Colonic mucosa (tissue), 4 donors: Measurements from ENCODE around the gene JAZF1. TPM values are rescaled to one million over a fixed set of nuclear protein-coding genes. Genes with fewer than 3 reads are reported as not detected.

Experiments
- DNase-seq: peaks from one replicate; pipeline ENCODE4 v3.0.0-alpha.2; 2020
- H3K27ac ChIP-seq: fragments of 200-600 bp; one replicate; pipeline ENCODE4 v1.8.0; 2021
- H3K27me3 ChIP-seq: fragments of 200-600 bp; one replicate; pipeline ENCODE4 v1.8.0; 2021
- H3K36me3 ChIP-seq: fragments of 200-600 bp; one replicate; pipeline ENCODE4 v1.8.0; 2021
- H3K4me1 ChIP-seq: fragments of 200-600 bp; one replicate; pipeline ENCODE4 v1.8.0; 2021; ENCODE audit warnings: mild to moderate bottlenecking
- H3K4me3 ChIP-seq: fragments of 200-600 bp; one replicate; pipeline ENCODE4 v1.8.0; 2021
- H3K9ac ChIP-seq, 2 donors: one replicate each; pipeline ENCODE4 v1.7.0; 2013; ENCODE audit warnings: control low read depth in 2 of 2, low read depth in 2 of 2, low read length in 2 of 2
- H3K9me3 ChIP-seq: fragments of 200-600 bp; one replicate; pipeline ENCODE4 v1.8.0; 2021
- intact Hi-C: fragments of 100-400 bp; cut with DNase I; formaldehyde crosslinking; loops from one replicate; pipeline ENCODE4 v1.14.1; 2022
- total RNA-seq, 2 donors: library from RNA; stranded (reverse); fragmentation: NEBNext Ultra II Directional in 1 of 2; extraction: Animal tissue kit (Norgen Biotek cat#: 25700) in 1 of 2; gene quantifications; one replicate each; pipeline ENCODE4 v1.2.1, GENCODE V29; 2021
- TF ChIP-seq, protein P1 (sequence below): fragments of 200-600 bp; IDR thresholded peaks from one replicate; pipeline ENCODE4 v1.8.0; 2022; ENCODE audit warnings: antibody characterized with exemption, mild to moderate bottlenecking
- donor health status: healthy.
- donor health status: DM: no; HTN: no; CAD: no.
- donor health status: DM: no; HTN: no; CAD: no.

The JAZF1 gene
- total RNA-seq, 2 donors from 2014 or later: 1.8 to 10.1 TPM

- TF ChIP-seq, protein P1, sequence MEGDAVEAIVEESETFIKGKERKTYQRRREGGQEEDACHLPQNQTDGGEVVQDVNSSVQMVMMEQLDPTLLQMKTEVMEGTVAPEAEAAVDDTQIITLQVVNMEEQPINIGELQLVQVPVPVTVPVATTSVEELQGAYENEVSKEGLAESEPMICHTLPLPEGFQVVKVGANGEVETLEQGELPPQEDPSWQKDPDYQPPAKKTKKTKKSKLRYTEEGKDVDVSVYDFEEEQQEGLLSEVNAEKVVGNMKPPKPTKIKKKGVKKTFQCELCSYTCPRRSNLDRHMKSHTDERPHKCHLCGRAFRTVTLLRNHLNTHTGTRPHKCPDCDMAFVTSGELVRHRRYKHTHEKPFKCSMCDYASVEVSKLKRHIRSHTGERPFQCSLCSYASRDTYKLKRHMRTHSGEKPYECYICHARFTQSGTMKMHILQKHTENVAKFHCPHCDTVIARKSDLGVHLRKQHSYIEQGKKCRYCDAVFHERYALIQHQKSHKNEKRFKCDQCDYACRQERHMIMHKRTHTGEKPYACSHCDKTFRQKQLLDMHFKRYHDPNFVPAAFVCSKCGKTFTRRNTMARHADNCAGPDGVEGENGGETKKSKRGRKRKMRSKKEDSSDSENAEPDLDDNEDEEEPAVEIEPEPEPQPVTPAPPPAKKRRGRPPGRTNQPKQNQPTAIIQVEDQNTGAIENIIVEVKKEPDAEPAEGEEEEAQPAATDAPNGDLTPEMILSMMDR: no peak
- Histone ChIP-seq H3K9me3 (no peaks in the 10 kb centered on the region), H3K4me1 (no peaks in the 10 kb centered on the region), H3K4me3 (no peak overlapping the region), H3K27me3 (no peaks in the 10 kb centered on the region), H3K27ac (no peak overlapping the region), H3K9ac (no peak overlapping the region), H3K36me3 (no peaks in the 10 kb centered on the region)
- intact Hi-C loops: no loop called here
- DNase-seq: no peak
These were observed 20.0 kb downstream of the JAZF1 start for GRCh38 chr7:28160551-28160991.

DNA sequence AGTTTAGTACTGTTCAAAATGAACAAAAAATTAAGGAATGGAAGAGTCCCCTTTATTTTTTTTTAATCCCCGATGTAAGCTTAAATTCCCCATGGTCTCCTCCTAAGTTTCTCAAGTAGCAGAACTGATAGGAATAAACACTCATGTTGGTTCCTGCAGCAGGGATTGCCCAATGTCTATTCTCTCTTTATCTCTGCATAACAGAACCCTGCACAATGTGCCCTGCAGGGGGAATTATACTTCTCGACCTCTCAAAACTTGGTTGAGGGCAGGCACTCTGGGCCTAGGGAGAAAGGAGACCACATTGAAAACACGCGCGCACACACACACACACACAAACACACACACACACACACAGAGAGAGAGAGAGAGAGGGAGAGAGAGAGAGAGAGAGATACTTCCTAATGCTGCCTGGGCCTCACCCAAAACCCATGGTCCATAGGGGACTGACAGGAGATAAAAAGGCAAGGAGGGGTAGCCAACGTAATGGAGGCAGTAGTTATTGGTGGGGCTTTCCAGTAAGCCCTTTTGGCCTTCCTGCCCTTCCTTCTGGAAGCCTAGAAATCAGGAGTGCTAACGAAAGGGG is 22.7 kb downstream of the JAZF1 start:
- no peaks in the 10 kb centered on the region for H3K4me1 ChIP-seq
- H3K9ac ChIP-seq: no peak overlapping the region
- H3K9me3 ChIP-seq: no peaks in the 10 kb centered on the region
- intact Hi-C loops: no loop called here
- H3K27me3 ChIP-seq: no peaks in the 10 kb centered on the region
- no peaks in the 10 kb centered on the region for H3K36me3 ChIP-seq
- TF ChIP-seq, protein P1: no peak
- H3K4me3 ChIP-seq: no peak overlapping the region
- no peak overlapping the region for H3K27ac ChIP-seq
- DNase-seq: no peak

DNA sequence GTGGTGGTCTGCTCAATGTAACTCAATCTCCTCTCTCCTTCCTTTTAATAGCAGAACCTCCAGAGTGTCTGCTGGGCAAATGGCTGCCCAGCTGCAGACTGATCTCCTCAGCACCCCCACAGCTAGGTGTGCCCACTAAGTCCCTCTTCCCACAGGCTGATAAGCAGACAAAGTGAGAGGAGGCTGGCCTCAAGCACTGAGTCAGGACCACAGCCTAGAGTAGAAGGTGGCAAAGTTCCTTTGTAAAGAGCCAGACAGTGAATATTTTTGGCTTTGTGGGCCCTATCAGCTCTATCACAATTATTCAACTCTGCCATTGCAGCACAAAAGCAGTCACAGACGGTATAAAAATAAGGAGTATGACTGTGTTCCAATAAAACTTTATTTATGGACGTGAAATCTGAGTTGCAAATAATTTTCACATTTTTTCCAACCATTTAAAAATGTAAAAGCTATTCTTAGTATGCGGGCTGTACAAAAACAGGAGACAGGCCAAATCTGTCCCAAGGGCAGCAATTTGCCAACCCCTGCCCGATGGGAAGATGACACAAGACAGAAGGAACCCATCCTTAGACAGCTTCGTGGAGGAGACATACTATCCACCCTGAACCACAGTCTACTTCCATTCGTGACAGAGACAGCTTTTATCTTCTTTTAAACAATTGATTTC is 23.4 kb downstream of the JAZF1 start:
- Histone ChIP-seq H3K36me3 (no peaks in the 10 kb centered on the region), H3K27me3 (no peaks in the 10 kb centered on the region), H3K4me3 (no peak overlapping the region), H3K27ac (no peak overlapping the region), H3K4me1 (no peaks in the 10 kb centered on the region), H3K9ac (no peak overlapping the region), H3K9me3 (no peaks in the 10 kb centered on the region)
- TF ChIP-seq, protein P1: no peak
- intact Hi-C loops: no loop called here
- DNase-seq: no peak

- Histone ChIP-seq H3K4me3 (no peak overlapping the region), H3K36me3 (no peaks in the 10 kb centered on the region), H3K27ac (no peak overlapping the region), H3K27me3 (no peaks in the 10 kb centered on the region), H3K9ac (no peak overlapping the region), H3K4me1 (no peaks in the 10 kb centered on the region), H3K9me3 (no peaks in the 10 kb centered on the region)
- TF ChIP-seq, protein P1: no peak
- intact Hi-C loops: no loop called here
- no peak for DNase-seq
These were observed 24.2 kb downstream of the JAZF1 start for GRCh38 chr7:28156401-28156800.

DNA sequence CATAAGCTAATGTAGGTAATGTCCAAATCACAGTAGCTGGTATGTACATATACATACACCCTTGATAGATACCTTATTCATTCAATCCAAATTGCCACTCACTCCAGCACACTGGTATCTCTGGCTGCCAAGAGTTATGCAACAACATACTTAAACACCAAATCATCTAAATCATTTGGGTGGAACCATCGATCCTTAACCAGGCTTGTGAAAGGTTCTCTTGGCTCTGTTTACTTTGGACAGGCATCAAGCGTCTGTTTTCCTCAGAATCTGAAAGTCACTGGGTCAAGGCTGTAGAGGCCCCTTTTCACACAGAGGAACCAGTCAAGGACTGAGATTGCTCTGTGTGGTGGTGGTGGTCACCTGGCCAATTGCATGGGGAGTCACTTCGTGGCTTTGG is 24.6 kb downstream of the JAZF1 start:
- no peaks in the 10 kb centered on the region for H3K36me3 ChIP-seq
- no peak for DNase-seq
- no peaks in the 10 kb centered on the region for H3K4me1 ChIP-seq
- no peak overlapping the region for H3K27ac ChIP-seq
- TF ChIP-seq, protein P1: no peak
- H3K9me3 ChIP-seq: no peaks in the 10 kb centered on the region
- H3K9ac ChIP-seq: no peak overlapping the region
- H3K27me3 ChIP-seq: no peaks in the 10 kb centered on the region
- intact Hi-C loops: no loop called here
- H3K4me3 ChIP-seq: no peak overlapping the region
